Activated CD8-positive, alpha-beta memory T cell treated with anti-CD3 and anti-CD28 coated beads for 48 hours (primary cell): ENCODE data around the gene KRTCAP3.

Experiments
- DNase-seq, 3 experiments: peaks; one replicate each; pipeline ENCODE4 v3.0.0-alpha.2; 2020; ENCODE audit warnings: low read depth in 2 of 3, low spot score in 2 of 3

Gene KRTCAP3

DNA sequence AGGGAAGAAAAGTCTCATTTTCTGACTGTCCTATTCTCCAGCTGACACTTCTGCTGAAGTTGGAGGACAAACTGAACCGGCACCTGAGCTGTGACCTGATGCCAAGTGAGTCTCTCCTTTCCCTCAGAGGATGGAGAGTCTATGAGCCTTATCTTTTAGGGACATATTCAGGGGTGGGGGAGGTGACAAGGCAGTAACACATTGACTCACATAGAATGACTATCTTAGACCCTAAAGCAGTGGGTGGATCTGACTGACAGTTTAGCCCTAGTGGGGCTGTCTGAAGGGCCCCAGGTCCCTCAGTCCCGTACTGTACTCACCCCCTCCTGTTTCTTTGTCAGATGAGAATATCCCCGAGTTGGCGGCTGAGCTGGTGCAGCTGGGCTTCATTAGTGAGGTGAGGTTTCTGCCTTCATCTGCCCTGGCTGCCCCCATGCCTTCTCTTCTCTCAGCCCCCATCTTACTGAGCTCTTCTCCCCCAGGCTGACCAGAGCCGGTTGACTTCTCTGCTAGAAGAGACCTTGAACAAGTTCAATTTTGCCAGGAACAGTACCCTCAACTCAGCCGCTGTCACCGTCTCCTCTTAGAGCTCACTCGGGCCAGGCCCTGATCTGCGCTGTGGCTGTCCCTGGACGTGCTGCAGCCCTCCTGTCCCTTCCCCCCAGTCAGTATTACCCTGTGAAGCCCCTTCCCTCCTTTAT, 805 bp upstream of the KRTCAP3 start:
- no peak for DNase-seq

DNA sequence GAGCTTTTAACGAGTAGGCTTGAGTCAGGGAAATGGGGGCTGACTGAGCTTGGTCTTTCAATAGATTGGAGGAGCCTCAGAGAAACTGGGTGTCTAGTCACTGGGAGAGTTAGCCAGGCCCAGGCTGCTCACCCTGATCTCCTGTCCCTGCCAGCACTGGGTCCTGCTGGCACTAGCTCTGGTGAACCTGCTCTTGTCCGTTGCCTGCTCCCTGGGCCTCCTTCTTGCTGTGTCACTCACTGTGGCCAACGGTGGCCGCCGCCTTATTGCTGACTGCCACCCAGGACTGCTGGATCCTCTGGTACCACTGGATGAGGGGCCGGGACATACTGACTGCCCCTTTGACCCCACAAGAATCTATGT, 720 bp downstream of the KRTCAP3 start:
- no peak for DNase-seq

DNA sequence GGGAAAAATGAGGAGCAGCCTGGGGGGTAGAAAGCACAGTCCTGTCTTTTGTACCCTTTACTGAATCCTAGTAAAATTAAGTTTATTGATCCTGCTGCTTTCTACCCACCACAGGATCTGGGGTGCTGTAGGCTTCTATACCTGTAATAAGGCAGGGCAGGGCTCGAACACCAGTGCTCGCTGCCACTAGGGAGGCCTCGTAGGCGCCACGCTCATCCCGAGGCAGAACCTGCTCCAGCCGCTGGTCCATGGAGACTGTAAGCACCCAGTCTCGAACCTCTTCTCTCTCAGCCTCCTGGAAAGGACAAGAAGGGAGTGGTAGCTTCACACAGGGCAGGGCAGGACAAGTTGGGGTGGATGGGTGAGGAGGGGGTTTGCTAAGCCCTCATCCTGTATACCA, 3.0 kb downstream of the KRTCAP3 start:
- DNase-seq = no peak

GRCh38 chr2:27445615-27446014, 3.4 kb downstream of the KRTCAP3 start:
- DNase-seq = no peak

DNA sequence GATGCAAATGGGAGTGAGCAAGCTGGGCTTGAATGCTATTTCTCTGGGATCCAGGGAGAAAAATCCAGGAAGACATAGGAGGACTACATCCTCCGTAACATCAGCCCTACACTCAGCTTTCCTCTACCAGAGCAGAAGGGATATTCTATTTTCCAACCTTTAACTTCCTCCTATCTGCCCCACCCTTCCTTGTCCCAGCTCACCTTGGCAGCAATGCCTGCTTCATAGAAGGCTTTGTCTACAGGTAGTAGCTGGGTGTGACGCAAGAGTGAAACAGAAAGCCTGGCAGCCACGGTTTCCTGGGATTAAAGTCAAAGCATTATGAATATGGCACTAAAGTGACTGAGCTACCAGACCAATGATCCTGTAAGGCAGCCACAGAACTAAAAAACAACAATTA, 3.9 kb downstream of the KRTCAP3 start:
- DNase-seq = no peak

DNA sequence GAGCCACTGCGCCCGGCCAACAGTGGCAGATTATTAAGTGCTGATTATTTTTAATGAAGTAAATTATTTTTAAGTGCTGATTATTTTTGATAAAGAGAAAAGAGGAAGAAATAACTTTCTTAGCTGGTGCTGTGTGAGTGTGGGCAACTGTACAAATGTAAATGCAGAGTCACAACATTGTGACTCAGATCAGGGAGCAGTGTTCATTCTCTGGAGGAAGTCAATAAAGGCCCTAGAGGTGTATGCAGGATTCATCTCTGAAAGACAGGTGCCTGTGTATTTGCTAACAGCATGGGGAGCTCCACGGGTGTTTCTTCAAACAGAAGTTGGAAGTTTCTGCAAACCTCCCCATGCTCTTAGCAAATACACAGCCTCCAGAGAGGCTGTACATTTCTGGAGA, 6.2 kb downstream of the KRTCAP3 start:
- no peak for DNase-seq

DNA sequence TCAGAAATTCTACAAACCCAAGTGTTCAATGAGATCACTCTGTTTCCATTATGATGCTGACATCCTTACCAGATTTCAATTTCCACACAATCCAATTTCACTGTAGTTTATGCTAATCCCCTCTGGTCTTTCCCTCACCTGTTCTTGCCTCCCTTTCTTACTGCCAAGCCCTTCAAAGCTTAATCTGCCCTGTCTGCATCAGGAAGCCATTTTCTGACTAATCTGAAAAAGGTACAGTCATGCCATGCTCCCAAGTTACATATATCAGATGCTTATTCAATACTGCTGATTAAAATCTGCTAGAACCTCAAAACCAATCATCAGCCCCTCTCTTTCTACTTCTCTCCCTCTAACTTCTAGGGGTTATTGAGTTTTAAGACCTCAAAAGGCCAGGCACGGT, 8.9 kb downstream of the KRTCAP3 start:
- no peak for DNase-seq

- DNase-seq = no peak
Observed at GRCh38 chr2:27453968-27454367, 11.8 kb downstream of the KRTCAP3 start.

GRCh38 chr2:27461118-27461517, 18.9 kb downstream of the KRTCAP3 start:
- DNase-seq = no peak

DNA sequence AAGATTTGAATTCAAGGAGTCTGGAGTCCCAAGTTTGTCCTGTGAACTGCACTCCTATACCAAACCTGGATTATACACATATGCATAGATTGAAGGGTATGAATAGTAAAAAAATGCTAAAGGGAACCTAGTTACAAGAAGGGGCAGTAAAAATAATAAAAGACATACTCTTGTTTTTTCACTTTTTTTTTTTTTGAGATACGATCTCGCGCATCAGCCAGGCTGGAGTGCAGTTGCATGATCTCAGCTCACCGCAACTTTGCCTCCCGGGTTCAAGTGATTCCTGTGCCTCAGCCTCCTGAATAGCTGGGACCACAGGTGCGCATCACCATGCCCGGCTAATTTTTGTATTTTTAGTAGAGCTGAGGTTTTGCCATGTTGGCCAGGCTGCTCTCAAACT, 22.3 kb downstream of the KRTCAP3 start:
- DNase-seq = no peak

GRCh38 chr2:27471961-27472360, 29.8 kb downstream of the KRTCAP3 start:
- DNase-seq = no peak

GRCh38 chr2:27485496-27485895, 43.3 kb downstream of the KRTCAP3 start:
- no peak for DNase-seq

DNA sequence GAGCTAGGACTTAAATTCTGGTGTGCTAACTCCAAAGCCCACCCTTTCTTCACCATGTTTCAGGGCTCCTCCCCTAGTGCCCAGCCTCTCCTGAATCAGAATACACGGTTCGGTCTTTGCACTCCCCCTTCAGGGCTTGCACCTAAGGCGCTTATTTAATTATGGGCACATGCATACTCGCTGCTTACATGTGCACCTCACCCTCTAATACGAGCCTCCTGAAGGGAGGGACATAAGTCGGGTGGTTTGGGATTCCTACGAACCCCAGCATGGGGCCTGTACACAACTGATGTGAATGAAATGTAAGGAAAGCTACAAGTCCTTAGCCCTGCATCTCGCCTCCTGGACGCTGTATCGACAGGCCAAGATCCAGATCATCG, 46.9 kb downstream of the KRTCAP3 start:
- no peak for DNase-seq

DNA sequence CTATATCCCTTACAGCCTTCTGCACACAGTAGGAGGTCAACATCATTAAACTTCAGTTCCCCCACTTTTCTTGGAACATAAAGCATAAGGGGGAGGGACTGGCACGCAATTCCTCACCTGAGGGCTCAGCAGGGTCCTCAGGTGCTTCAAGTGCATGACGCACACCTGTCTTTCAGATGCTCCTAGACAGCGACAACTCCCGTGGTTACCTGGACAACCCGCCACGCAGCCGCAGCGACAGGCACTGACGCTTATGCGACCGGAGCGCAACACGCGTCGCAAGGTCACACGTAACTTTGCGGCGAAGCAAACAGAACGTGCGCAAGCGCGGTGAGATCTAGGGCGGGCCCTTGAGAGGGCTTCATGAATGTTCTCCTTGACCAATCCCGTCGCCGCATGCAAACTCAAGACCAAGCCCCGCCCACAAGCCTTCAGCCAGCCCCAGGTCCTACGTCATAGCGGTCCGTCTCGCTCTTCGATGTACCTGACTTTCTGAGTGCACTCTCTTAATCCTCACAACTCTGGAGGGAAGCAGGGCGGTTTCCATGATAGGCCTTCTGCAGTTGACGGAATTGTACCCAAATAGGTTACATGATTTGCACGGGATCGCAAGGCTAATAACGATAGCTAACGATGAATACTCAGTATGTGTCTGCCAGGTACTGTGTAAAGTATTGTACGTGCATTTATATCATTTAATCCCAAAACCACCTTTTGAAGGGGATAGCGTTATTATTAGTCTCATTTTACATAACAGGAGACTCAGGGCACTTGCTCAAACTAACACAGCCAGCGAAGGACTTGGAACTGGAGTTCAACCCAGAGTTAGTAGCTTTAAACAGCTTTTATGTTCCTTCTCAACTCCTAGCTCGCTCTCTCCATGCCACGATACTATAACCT, 47.6 kb downstream of the KRTCAP3 start, which contains the start of gene IFT172:
IFT172 (minus strand) TSS at position 246 of the 900 bp plus-strand sequence; CDS start at position 156, 90 bp downstream.
- DNase-seq = peak; percentile 82 to 97 (median 92)

GRCh38 chr2:27492557-27492956, 50.4 kb downstream of the KRTCAP3 start:
- no peak for DNase-seq

DNA sequence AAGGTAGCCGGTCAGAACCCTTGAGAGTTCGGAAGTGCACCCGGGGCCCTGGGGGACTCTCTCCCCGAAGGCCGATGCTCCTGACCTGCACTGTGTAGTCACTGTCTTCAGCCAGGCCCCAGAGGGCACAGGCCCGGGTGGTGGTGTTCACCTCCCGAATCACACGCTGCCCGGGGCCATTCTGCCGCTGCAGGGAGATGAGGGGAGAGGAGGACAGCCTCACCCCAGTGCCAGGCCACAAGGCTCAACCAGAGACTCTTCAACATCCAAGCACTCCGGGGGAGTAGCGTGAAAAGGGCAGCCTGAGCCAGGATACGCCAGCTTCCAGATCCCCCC, 51.7 kb downstream of the KRTCAP3 start:
- DNase-seq = no peak
